Right lobe of liver (tissue), 4 donors: ENCODE results near the gene SSC4D.

Experiments used
- POLR2A ChIP-seq: fragments of 450-650 bp; IDR thresholded peaks from one replicate; pipeline ENCODE4 v1.6.1; 2017; ENCODE audit warnings: antibody characterized with exemption, mild to moderate bottlenecking
- TF ChIP-seq, protein P1 (sequence below), 4 donors: fragments of 200-600 bp in 3 of 4; fragments of 450-650 bp in 1 of 4; IDR thresholded peaks; one replicate each; pipeline versions ENCODE4 v1.5.1 to v1.8.0; 2016 to 2022; ENCODE audit warnings: antibody characterized with exemption in 4 of 4, mild to moderate bottlenecking in 2 of 4
- donor health status: DM: no; HTN: no; CAD: no.
- donor health status: DM: no; HTN: no; CAD: no.
- donor health status: DM: no; HTN: yes; CAD: no.

DNA sequence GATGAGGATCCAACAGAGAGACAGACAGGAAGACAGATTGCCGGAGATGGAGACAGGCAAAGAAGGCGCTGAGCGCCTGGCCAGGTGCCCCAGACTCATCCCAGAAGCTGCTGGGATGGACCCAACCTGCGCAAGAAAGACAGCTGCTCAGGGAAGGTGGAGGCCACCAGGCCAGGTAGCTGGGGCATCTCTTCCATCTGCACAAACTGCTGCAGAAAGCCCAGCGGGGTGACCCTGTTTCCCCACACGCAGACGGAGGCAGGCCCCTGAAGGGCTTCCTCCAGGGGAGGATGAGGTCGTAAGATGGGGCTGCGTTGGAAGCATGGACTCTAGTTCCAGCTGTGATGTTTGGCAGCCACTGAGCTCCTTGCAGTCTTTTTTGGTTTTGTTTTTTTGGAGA, 34.2 kb downstream of the SSC4D start:
- TF ChIP-seq, protein P1, sequence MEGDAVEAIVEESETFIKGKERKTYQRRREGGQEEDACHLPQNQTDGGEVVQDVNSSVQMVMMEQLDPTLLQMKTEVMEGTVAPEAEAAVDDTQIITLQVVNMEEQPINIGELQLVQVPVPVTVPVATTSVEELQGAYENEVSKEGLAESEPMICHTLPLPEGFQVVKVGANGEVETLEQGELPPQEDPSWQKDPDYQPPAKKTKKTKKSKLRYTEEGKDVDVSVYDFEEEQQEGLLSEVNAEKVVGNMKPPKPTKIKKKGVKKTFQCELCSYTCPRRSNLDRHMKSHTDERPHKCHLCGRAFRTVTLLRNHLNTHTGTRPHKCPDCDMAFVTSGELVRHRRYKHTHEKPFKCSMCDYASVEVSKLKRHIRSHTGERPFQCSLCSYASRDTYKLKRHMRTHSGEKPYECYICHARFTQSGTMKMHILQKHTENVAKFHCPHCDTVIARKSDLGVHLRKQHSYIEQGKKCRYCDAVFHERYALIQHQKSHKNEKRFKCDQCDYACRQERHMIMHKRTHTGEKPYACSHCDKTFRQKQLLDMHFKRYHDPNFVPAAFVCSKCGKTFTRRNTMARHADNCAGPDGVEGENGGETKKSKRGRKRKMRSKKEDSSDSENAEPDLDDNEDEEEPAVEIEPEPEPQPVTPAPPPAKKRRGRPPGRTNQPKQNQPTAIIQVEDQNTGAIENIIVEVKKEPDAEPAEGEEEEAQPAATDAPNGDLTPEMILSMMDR (IDR thresholded peaks at IDR 0.05): no peak
- no peak for TF ChIP-seq POLR2A
